GM19043 (cell line): ENCODE measurements around the gene CPLANE2.

Experiments used
- ATAC-seq: cut with Tn5 transposase; IDR thresholded peaks from one replicate; pipeline ENCODE4 v1.9.1; 2021; ENCODE audit warnings: low read depth; ENCODE audit not compliant: unreplicated experiment

CPLANE2 gene

GRCh38 chr1:16195518-16195905, 41.5 kb downstream of the CPLANE2 start:
- ATAC-seq: no peak

DNA sequence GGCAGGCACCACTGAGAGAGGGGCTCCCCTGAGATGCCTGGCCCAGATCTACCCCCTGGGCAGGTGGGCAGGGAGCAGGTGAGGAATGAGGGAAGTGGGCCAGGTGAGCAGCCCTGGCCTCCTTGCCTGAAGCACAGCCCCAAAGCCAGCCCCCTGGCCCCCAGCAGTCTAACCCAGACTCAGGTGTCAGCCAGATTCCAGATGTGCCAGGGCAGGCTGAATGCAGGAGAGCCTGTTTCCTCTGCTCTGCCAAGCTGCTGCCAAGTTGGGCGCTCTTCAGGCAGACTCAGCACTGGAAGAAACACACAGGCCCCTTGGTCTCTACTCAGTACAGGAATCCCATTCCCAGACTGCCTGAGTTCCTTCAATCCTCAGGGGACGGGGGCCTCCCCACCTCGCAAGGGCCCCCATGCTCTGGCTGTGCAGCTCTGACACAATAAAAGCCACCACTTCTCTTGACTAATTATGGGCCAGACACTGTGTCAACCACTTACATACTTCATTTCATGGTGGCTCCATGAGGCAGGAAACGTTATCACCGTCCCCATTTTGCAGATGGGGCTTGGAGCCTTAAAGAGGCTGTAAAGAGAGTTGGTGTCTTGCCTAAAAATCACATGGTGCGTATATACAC, 45.0 kb downstream of the CPLANE2 start:
- ATAC-seq: no peak

DNA sequence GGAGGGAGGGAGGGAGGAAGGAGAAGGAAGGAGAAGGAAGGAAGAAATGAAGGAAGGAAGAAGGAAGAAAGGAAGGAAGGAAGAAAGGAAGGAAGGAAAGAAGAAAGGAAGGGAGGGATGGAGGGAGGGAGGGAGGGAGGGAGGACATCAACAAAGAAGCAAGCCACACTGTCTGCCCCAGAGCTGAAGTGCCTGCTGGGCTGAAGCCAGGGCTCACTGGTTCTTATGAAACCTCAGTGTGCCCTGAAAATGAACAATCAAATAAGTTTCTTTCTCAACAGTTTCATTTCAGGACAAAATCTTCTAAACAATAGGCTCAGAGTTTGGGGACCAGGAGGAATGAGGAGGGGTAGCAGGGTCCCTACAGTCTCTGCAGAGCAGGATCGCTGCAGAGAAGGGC, 45.7 kb downstream of the CPLANE2 start:
- ATAC-seq: no peak

DNA sequence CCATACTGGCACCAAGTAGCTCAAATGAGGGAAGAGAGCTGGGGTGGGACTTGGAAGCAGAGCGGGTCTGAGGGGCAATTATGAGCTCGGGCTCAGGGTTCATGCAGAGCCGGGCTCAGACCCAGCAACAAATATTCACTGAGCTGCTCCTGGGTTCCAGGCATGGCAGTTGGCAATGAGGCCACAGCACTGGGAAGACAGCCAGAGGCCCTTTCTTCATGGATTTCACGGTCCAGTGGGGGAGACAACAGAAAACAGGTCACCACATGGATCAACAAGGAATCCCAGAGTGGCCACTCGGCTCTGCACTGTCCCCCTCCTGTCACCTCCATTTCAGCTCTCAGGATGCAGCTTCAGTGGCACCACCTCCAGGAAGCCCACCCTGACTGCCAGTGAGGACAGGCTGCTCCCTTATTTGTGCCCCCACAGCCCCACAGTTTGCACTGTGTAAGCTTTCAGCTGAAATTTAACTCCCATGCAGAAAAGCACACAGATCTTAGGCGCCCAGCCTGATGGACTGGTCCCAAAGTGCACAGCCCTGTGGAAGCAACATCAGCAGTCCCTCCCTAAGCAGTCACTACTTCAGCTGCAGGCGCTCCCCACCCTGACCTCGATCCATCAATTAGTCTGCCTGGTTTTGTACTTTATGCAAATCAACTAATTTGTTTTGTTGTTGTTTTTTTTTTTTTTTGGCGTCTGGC, 46.9 kb downstream of the CPLANE2 start:
- no peak for ATAC-seq

GRCh38 chr1:16189003-16189402, 48.0 kb downstream of the CPLANE2 start:
- no peak for ATAC-seq

GRCh38 chr1:16187748-16188401, 49.1 kb downstream of the CPLANE2 start:
- no peak for ATAC-seq

- no peak for ATAC-seq
Observed at GRCh38 chr1:16186655-16187235, 50.2 kb downstream of the CPLANE2 start.

- no peak for ATAC-seq
Observed at GRCh38 chr1:16184557-16185303, 52.3 kb downstream of the CPLANE2 start.

- ATAC-seq: no peak
Observed at GRCh38 chr1:16183765-16184556, 53.0 kb downstream of the CPLANE2 start.

- no peak for ATAC-seq
Observed at GRCh38 chr1:16183179-16183578, 53.8 kb downstream of the CPLANE2 start.

GRCh38 chr1:16181887-16182719, 54.9 kb downstream of the CPLANE2 start:
- ATAC-seq: no peak
